Activated gamma-delta T cell treated with Interleukin-2 at 50 U/mL for 16 hours (primary cell): ENCODE results near the gene CLCA1.
A peak's percentile ranks its signal among the peaks of the same experiment; 100 is the strongest.

ENCODE experiments used
- DNase-seq: peaks from one replicate; pipeline ENCODE4 v3.0.0-alpha.2; 2020

Gene CLCA1

DNA sequence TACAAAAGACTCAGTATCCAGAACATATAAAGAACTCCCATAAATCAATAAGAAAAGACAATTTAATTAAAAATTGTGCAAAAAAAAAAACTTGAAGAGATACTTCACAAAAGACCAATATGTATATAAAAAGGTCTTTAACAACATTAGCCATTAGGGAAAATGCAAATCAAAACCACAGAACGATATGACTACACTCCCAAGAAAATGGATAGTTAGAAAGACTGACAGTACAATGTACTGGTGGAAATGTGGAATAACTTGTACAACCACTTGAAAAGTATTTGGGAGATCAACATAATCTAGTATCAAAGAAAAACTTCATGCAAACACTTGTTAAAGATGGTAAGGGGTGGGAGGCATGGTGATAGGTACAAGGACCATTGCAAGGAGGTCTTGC, 3.9 kb upstream of the CLCA1 start:
- no peak for DNase-seq

DNA sequence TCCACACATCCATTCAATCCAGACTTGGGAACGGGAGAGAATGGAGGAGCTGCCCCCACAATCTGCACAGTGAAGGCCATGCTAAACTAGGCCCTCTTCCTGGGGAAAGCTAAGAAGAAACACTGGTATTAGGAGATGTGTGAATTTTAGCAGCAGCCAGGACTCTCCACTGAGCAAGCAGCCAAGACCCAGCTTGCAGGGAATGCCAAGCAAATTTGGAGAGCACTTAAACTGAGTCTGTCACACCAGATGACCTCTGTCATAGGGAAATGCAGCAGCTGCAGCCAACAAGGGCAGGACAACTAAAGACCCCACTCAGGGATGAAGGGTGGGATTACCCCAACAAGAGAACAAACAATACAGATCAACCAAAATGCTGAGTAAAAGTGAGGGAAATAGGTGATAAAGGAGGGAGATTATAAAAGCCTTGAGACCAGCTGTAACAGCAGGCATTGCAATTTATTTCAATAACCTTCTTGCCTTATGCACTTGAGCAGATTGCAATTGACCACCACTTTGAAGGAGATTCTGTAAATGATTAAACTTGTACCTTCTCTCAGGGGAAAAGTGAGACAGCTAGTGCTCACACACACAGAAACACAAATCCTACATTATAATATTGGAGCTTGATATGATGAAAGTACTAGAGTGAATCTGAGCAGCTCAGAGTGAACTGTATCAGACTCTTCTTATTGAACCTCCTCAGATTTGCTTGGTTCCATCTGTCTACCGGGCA, 2.5 kb upstream of the CLCA1 start:
- no peak for DNase-seq

DNA sequence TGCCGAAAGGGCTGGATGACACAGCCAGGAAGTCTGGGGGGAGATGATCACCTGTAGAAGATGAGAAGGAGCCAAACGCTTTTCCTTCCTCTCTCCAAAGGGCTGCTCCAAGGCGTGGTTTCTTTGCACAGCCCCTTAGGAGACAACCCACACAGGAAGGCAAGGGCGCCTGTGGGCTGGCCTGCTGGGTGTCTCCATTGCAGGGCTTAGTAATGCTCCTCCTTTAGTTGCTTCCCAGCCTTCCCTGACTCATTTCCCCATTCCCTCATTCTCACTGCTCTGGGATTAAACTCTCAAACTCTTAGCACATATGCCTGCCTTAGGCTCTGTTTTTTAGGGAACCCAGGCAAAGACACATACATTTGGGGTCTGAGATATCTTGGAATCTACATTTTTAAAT, 1.7 kb upstream of the CLCA1 start:
- no peak for DNase-seq

DNA sequence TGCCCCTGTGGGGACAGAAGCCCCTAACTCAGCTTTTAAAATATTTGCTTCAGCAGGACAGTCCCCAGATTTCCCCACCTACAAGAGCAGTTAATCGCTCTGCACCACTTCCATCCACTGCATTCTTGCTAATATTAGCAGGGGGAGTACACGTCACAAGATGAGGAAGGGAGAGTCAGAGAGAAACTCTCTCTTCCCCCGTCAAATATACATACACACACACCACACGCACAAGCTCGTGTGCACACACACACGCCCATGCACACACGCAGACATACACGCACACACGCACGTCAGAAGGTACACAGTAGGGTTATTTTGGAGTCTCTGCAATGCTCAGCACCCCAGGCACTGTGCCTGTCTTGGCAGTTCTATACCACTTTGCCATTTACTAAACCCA, 2.1 kb downstream of the CLCA1 start:
- no peak for DNase-seq

DNA sequence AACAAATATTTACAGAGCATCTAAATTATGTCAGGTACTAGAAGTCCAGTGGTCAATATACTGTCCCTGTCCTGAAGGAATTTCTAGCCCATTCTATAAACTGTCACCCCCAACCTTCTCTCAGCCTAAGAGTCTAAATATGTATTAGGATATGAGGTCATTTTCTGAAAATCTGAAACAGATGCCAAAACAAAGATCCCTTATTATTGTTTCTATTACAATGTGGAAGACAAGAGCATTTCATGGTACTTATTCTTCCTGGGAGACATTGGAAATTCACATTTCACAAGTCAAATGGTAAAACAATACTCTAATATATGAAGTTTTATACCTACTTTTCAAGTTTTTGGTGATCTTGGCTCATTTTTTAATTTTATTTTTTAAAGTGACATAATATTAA, 2.6 kb downstream of the CLCA1 start:
- DNase-seq, result no peak

DNA sequence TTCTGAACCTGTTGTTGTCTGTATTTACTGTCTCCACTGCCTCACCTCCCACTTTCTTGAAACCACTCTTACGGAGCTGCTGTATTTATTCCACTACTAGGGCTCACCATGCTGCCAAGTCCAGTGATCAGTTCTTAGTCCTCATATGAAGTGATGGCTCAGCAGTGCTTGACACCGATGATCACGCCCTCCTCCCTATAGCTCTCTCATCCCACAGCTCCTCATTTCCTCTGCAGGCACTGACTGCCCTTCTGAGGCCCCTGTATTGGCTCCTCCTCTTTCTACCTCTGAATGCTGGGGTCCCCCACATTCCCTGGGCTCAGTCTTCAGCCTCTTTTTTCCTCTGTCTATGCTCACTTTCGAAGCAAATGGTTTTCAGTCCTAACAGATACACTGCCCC, 3.4 kb downstream of the CLCA1 start:
- no peak for DNase-seq

DNA sequence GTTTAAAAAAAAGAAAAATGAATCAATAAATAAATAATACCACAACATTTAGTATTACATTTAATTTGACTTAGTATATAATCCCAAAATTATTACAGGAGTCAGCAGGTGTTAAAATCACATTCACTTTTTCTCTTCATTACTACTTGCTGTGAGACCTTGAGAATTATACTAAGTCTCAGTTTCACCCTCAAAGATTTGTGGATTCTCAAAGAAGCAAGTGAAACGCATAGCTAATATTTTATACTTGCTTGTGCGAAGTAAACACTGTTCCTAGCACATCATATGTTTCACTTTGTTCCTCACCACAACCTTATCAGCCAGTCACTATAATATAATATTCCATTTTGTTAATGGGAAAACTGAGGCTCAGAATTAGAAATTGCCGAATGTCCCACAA, 4.0 kb downstream of the CLCA1 start:
- DNase-seq, result no peak

DNA sequence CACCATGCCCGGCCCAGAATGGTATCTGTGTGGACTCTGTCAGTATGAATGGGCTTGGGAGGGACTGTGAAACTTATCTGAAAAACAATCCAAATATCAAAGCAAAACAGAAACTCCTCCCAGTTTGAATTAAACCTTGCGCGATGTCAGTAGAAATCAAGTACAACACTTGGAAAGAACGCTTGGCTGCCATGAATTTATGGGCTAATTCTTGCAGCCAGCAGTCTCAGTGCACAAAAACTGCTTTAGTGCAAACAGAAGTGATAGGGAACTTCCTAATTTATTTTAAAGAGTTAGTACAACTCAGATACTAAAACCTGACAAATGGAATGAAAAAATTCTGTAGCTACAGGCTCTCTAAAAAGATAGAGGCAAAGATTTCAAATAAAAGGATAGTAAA, 8.5 kb downstream of the CLCA1 start:
- DNase-seq, result no peak

DNA sequence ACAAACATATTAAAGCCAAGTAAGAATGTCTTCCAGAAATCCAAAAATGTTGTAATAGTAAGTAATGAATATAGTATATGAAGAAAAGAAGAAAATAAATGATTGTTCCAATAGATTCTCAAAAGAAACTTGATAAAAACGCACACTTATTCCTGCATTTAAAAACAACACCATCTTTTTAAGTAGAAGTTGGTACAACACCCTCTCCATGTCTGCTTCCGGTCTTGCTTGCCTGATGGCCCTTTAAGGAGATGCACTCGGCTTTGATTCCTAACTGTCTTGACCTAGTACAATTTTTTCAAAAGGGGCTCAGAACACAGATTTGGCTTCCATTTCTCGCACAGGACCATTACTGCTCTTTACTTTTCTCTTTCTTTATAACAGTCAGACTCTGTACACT, 9.0 kb downstream of the CLCA1 start:
- DNase-seq, result no peak

DNA sequence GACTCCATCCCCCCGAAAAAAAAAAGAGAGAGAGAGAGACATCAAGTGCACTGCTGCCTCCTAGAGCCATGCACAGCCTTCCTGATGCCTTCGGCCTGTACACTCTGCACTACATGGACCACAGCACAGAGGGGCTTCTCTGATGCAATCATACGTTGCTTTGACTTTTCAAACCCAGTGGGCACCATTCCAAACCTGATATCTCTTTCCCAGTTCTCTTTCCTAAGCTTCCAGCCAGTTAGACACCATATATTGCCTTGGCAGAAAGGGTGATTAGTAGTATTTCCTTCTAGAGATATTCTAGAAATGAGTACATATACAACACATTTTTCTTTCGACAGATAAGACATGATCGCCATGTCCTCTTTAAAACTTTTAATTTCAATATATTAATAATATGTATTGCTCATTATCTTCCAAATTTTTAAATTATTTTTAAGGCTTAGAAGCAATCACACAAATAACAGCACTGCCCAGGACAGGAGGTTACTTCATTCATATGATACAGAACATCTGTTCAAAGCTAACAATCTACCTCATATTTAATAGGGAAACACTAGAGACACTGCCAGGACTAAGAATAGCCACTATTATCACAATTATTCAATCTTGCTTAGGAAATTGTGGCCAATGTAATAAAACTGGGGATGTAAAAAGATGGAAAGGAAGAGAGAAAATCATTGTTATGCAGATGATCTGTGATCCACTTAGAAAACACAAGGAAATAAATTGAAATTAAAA, 9.9 kb downstream of the CLCA1 start:
- no peak for DNase-seq

DNA sequence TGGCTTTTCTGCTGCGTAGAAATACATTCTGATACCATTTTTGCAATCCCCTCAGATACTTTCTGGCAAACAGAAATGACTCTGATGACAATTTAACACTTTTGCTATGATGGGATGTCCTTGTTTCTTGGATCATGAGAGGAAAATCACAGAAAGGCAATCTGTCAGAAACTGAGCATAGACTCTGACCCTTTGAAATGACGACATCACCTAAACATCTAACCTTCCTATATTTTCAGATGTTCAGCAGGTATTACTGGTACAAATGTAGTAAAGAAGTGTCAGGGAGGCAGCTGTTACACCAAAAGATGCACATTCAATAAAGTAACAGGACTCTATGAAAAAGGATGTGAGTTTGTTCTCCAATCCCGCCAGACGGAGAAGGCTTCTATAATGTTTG, 13.2 kb downstream of the CLCA1 start:
- DNase-seq, result no peak

DNA sequence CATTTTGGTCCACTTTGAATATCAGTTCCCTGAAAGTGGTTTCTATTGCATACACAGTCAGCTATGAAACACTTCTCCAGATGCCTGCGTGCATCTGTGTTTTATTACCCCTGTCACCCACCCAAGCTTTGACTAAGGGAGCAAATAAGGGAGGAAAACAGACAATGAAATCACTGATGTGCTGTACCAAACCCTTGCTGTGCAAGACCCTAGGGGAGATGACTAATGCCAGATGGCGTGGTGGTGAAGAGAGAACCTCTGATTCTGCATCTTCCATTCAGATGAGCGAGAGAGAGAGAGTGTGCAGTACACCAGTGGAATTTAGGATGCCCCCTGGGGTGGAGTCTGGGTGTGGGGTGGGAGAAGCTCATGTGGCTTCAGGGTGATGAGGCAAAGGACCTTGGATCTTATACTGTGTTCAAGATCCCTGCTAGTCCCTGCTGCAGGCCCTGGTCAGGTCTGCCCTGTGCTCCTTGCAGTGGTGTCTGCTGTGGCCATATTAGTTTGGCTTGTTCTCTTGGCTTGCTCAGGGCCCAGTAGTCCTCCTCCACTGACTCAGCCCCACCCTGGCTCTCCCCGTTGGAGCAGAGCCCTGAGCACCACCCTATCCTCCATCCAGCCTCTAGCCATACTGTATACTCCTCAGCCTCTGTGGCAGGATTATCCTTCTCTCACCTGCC, 18.5 kb downstream of the CLCA1 start:
- DNase-seq, result no peak

DNA sequence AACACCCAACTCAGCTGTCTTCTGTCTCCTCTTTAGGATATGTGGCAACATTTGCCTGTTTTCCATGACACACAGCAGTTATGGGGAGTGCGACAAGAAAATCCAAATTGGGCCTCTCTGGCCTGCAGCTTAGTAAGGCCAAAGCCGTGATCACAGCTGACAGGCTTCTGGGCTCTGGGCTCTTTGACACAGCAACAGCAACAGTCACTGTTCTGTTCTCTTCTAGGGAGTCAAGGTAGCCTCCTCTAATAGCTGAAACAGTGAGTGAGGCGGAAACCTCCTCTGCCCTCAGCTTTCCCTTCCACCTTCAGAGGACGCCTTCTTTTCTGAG, 19.0 kb downstream of the CLCA1 start:
- no peak for DNase-seq

DNA sequence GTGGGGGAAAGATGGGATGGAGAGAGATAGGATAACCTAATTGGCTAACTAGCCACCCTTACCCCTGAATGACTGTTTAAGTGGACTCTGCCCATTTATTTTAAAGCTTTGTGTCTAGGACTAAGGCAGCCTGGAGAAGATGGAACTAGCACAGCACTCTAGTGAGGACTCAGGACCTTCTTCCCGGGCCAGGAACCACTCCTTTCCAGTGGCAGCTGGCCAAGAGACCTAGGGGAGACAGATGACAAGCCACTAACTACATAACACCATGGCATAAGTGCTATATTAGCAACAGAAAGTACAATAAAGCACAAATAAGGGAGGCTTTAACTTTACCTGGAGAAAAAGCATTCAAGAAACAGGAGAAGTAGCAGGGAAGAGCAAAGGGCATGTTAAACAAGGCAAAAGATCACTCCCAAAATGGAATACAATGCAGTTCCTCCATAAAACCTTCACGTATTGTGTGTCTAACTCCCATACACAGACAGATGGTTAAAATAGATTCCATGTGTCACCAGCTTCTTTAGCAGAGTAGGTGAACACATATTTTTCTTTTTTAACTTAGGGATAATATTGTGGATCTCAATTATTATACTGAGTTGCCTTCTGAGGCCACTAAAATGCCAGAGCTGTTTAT, 20.6 kb downstream of the CLCA1 start:
- DNase-seq, result no peak

DNA sequence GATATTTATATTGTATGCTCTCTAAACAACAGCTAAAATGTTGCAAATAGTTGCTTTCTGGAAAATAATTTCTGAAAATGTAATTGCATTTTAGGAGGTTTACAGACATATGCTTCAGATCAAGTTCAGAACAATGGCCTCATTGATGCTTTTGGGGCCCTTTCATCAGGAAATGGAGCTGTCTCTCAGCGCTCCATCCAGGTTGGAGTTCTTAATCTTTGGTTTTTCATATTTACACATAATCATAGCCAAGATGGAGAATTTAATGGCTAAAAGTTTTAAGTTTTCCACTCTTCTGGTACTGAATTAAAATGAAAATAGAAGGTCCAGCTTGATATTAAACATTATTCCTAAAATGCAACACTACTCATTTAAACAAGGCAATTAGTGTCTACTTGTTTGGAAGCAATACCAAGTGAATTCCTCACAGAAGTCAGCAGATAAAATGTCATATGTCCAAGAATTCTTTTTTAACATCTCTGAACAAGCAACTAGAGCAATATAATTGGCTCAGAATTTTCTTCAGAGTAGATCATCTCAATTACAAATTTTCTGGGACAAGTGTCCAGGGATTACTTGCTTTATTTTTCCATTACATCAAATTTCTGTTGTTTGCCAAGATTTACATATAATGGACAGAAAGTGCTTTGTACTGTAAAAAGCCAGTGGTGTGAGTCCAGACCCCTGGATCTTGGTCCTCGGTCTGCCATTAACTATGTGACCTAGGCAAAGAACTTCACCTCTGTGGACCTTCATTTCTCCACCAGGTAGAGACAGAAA, 22.6 kb downstream of the CLCA1 start:
- no peak for DNase-seq

DNA sequence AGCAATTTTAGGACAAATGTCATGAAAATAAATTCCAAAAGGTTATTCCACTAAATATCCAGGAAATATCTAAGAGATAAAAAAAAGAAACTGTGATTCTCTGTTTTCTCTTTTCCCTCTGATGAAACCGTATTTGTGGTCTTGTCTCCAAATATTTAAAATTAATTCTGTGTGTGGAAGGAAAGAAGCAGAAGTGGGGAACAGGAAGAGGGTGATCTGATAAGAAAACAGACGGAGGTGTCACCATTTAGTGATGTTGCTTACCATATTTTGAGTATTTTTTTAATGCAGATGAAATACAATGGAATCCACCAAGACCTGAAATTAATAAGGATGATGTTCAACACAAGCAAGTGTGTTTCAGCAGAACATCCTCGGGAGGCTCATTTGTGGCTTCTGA, 29.6 kb downstream of the CLCA1 start:
- DNase-seq, result no peak

DNA sequence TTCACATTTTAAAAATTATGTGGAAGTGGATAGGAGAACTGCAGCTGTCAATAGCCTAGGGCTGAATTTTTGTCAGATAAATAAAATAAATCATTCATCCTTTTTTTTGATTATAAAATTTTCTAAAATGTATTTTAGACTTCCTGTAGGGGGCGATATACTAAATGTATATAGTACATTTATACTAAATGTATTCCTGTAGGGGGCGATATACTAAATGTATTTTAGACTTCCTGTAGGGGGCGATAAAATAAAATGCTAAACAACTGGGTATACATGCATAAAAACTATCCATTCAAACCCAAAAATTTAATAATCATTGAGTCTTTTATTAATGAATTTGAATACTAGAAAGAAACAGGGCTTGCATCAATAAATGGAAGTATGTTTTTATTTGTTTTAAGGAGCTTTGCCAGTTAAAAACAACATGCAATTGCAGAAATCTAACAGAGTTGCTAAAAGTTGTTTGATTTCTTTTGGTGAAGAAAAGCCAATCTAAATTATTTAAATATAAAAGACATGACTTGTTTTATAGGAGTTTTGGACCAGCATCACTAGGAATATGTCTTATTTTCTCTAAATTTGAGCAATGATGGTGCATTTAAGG, 31.4 kb downstream of the CLCA1 start:
- no peak for DNase-seq

DNA sequence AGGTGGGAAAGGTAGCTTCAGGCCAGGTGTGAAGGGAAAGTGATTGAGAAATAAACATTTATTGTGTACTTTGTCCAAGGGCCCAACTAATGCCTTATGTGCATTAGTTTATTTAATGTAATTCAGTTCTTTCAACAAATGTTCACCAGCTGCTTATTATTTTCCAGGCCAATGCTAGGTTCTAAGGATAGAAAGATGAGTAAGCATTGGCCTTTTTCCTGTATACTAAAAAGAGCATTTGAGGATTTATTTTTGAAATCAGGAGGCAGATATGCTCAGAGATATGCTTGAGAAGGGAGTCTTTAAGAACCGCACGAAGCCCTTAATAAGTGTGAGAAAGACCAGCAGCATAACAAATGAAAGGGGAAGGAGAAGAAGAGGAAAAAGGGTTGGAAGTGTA, 32.0 kb downstream of the CLCA1 start:
- DNase-seq, result no peak

DNA sequence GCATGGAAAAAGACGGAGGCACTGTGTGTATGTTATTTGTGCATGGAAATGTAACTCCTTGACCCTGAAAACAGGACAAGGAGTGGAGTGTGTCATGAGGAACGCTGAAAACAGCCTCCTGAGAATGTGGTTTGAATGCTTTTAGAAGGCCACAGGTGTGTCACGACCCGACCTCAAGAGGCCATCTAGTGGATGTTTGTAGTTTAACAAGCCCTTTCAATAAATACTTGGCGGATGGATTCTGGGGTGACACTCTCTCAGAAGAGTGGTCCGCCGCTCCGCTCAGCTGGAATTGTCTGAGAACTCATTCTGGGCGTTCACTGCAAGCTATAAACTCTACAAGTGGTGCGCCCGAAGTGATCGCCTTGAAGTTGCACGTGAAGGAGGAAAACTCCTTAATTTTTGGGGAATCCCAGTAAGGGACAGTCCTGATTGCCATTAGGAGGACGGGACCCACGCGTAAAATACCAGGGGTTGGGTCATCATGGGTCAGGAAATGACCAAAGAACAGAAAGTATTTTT, 33.5 kb downstream of the CLCA1 start:
- DNase-seq, result peak; percentile 27

DNA sequence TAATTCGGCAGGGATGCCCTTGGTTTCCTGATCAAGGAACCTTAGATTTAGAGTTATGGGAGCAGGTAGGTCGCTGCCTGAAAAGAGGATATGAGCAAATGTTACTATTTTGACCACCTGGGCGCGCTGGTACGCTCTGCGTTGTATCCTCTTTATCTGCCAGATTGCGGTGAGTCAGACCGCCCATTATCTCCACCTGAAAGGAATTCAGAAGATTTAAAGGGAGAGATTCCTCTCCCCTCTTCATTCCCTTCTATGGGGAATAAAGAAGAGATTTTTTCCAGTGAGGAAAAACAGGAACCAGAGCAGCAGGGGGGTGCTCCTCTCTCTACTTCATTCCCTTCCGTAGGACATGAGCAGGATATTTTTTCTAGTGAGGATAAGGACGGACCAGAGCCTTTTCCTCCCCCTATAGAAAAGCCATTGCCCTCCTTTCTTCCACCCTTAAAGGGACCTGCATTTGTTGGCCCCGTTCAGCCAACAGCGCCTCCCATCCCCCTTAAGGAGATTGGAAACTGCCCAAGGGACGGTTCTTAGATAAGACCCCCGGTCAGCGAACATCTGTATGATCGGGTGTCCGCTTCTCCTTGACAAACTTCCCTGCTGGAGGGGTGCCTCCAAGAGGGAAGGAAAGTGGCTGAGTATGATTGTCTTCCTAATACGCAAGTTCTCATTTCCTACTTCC, 34.1 kb downstream of the CLCA1 start:
- no peak for DNase-seq

DNA sequence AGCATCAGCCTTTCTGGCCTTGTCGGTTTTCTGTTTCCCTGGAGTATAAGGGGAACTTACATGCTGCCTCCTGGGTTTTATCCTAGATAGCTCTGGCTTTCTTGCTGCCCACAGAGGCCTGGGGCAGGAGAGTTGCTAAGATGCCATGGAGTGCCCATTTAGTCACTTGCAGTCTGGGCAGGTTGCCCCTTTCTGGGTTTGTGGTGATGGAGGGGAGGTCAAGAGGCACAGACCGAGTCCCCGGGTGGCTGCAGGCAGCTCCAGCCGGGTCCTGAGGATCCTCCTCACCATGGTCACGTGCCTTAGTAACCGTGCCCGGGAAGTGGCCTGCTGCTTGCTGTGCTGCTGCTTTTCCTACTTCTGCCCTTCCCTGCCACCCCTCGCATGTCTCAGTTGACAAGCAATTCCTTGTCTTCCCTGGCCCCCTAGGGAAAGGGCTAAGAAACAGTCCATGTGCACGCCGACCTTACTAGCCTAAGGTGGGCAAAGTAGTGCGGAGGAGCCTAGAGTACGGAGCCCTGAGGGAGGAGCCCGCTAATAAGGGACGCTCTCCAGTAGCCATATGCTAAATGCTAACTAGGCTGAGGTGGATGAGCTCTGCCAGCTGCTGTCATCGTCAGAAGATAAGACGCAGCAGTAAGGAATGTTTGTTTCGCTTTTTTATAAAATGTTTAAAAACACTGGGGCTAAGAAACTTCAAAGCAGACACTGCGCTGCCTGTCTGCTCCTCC, 34.8 kb downstream of the CLCA1 start:
- DNase-seq, result no peak
